Rectal smooth muscle tissue (tissue), 1 donor: Measurements from ENCODE around the gene TNIK.
"Not testable (repeated sequence)": the region's sequence is repeated elsewhere in the genome, so short reads cannot be mapped to it uniquely, and the experiment has no call there.

Experiments used
- H3K27ac ChIP-seq: one replicate; pipeline ENCODE4 v1.7.0; 2013; ENCODE audit warnings: low read depth, low read length, inconsistent platforms
- H3K27me3 ChIP-seq: one replicate; pipeline ENCODE4 v1.7.0; 2013; ENCODE audit warnings: low read length; ENCODE audit not compliant: control insufficient read depth, insufficient read depth
- H3K36me3 ChIP-seq: one replicate; pipeline ENCODE4 v1.7.0; 2013; ENCODE audit warnings: low read length; ENCODE audit not compliant: control insufficient read depth, insufficient read depth
- H3K4me1 ChIP-seq: one replicate; pipeline ENCODE4 v1.7.0; 2013; ENCODE audit warnings: low read length; ENCODE audit not compliant: control insufficient read depth, insufficient read depth
- H3K4me3 ChIP-seq: one replicate; pipeline ENCODE4 v1.7.0; 2013; ENCODE audit warnings: low read length
- H3K9ac ChIP-seq: one replicate; pipeline ENCODE4 v1.7.0; 2013; ENCODE audit warnings: low read length

Gene TNIK

DNA sequence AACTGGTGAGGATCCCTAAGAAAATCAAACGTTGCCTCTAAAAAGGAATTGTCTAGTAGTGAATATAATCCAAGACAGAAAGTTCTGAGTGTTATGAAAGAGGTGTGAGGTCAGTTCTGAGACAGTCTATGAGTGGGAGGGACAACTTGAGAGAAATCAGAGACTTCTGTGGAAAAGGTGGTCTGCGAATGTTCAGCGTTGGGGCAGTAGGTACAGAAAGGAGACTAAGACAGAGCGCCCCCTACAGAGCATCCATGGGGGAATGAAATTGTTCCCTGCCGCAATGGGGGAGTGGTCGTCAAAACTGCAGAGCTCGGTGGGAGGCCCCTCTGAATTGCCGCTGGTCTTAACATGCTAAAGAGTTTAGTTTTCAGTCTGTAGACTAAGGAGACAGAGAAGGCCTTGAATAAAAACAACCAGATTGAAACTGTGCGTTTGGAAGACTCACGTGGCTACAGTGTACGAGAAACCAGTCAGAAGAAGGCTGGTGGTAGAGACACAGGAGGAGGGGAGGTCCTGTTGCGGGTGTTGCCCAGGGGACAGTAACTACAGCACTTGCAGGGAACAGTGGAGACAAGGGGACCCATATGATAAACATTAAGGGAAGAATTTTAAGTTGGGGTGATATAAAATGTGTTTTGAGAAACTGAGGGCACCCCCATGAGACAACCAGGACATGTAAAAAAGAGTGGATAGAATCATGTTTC, 6.9 kb downstream of the TNIK start:
- Histone ChIP-seq H3K4me1 (no peaks in the 10 kb centered on the region), H3K36me3 (no peaks in the 10 kb centered on the region), H3K27ac (no peak overlapping the region), H3K27me3 (no peaks in the 10 kb centered on the region), H3K9ac (no peak overlapping the region), H3K4me3 (no peak overlapping the region)

GRCh38 chr3:171452328-171452727, 7.9 kb downstream of the TNIK start:
- Histone ChIP-seq H3K9ac (no peak overlapping the region), H3K27me3 (no peaks in the 10 kb centered on the region), H3K36me3 (no peaks in the 10 kb centered on the region), H3K4me3 (no peak overlapping the region), H3K4me1 (no peaks in the 10 kb centered on the region), H3K27ac (no peak overlapping the region)

DNA sequence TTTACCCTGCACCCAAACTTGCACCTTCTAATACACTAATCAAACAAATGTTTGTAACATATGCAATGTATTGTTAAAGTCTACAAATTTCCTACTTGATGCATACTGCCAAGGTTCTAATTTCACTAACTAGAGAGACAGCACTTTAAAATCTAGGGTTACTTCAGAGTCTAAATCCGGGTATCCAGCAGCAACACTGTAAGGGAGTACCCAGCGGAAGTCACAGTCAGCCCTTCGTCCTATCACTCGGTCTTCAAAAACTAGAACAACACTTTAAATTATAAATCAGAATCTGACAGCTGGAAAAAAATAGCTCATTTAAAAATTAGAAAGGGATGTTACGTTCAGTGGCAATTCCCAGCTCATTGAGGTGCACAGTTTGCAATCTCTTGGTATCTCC, 8.3 kb downstream of the TNIK start:
- no peak overlapping the region for H3K4me3 ChIP-seq
- H3K9ac ChIP-seq, result no peak overlapping the region
- H3K27me3 ChIP-seq, result no peaks in the 10 kb centered on the region
- no peaks in the 10 kb centered on the region for H3K36me3 ChIP-seq
- no peak overlapping the region for H3K27ac ChIP-seq
- H3K4me1 ChIP-seq, result no peaks in the 10 kb centered on the region

DNA sequence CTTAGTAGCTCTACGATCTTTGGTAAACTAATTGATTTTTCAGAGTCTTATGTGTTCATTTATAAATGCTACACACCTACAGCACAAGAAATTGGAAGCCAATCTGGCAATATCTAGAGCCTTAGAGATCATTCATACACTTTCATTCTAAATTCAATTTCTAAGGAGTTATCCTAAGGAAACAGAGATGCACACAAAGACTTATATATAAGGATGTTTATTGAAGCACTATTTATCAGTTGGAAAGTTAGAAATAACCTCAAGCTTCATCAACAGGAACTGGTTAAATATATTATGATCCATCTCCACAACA, 12.7 kb downstream of the TNIK start:
- not testable (repeated sequence) for H3K27me3 ChIP-seq, H3K36me3 ChIP-seq, H3K27ac ChIP-seq, H3K4me3 ChIP-seq, H3K4me1 ChIP-seq, H3K9ac ChIP-seq

DNA sequence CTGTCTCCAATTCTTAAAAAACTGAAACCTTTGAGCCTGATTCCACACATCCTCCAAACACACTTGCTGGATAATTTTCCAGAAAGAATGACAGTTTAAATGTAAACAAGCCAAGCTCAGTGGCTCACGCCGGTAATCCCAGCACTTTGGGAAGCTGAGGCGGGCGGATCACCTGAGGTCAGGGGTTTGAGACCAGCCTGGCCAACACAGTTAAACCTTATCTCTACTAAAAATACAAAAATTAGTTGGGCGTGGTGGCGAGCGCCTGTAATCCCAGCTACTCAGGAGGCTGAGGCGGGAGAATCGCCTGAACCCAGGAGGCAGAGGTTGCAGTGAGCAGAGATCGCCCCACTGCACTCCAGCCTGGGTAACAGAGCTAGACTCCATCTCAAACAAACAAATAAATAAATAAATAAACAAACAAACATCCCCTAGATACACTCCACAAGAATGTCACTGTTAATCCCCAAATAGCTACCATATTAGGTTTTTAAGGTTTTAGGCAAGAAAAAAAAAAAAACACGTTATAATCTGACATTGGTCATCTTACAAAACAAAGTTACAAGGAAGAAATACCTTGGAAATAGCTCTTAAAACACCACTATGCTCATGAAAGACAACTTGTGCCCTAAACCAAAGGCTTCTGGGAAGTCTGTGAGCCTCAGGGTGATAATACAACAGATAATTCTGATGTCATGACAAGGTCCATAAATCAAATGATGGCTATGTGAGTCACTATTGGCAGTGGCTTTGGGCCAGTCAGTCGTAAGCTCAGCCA, 13.2 kb downstream of the TNIK start:
- no peaks in the 10 kb centered on the region for H3K4me1 ChIP-seq
- H3K4me3 ChIP-seq, result no peak overlapping the region
- no peak overlapping the region for H3K27ac ChIP-seq
- H3K36me3 ChIP-seq, result no peaks in the 10 kb centered on the region
- H3K9ac ChIP-seq, result no peak overlapping the region
- no peaks in the 10 kb centered on the region for H3K27me3 ChIP-seq

DNA sequence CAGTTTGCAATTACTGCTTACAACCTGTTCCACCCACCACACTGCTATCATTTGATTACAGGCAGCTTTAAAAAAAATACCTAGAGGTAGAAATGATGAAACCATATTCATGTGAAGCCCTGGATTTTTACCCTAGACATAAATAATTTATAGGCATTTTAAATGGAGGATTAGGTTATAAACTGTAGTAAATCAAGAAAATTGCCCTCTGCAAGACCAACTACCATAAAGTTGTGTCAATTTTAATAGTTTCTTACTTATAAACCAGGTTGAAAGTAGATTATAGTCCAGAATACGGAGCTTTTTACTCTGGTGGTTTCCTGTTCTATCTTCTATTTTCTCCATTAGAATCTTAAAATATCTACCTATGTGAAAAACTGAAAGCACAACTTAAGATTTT, 13.9 kb downstream of the TNIK start:
- no peak overlapping the region for H3K27ac ChIP-seq
- no peak overlapping the region for H3K4me3 ChIP-seq
- no peaks in the 10 kb centered on the region for H3K27me3 ChIP-seq
- H3K4me1 ChIP-seq, result no peaks in the 10 kb centered on the region
- H3K9ac ChIP-seq, result no peak overlapping the region
- no peaks in the 10 kb centered on the region for H3K36me3 ChIP-seq

DNA sequence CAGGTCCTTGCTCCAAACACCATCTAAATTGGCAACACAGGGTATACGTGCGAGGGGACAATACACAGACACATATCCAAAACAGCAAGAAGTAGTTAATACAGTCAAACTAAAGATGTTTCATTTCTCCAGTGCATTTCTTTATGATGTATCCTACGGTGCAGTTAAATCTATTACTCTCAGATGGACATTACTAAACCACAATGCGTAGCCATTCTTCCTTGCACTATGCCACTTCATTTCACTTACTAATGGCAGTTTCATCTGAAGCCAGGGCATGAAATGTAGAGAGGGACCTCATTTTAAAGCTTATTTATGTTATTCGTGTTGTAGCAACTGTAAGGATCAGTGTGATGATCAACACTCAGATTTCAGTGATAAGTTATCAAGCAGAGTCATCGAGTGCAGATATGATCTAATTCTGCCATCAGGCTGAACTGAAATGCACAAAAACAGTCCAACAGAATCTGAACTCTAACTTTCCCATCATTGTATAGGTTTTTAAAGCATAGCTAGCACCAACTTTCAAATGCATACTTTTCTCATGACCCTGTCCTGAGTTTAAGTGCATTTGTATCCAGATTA, 14.5 kb downstream of the TNIK start:
- no peaks in the 10 kb centered on the region for H3K36me3 ChIP-seq
- H3K27ac ChIP-seq, result no peak overlapping the region
- no peak overlapping the region for H3K4me3 ChIP-seq
- H3K27me3 ChIP-seq, result no peaks in the 10 kb centered on the region
- no peak overlapping the region for H3K9ac ChIP-seq
- no peaks in the 10 kb centered on the region for H3K4me1 ChIP-seq

GRCh38 chr3:171444001-171444690, 16.1 kb downstream of the TNIK start:
- no peaks in the 10 kb centered on the region for H3K27me3 ChIP-seq
- H3K36me3 ChIP-seq, result no peaks in the 10 kb centered on the region
- no peak overlapping the region for H3K9ac ChIP-seq
- H3K27ac ChIP-seq, result no peak overlapping the region
- no peaks in the 10 kb centered on the region for H3K4me1 ChIP-seq
- no peak overlapping the region for H3K4me3 ChIP-seq

GRCh38 chr3:171443211-171443957, 16.8 kb downstream of the TNIK start:
- Histone ChIP-seq H3K36me3 (no peaks in the 10 kb centered on the region), H3K9ac (no peak overlapping the region), H3K4me3 (no peak overlapping the region), H3K27me3 (no peaks in the 10 kb centered on the region), H3K27ac (no peak overlapping the region), H3K4me1 (no peaks in the 10 kb centered on the region)

DNA sequence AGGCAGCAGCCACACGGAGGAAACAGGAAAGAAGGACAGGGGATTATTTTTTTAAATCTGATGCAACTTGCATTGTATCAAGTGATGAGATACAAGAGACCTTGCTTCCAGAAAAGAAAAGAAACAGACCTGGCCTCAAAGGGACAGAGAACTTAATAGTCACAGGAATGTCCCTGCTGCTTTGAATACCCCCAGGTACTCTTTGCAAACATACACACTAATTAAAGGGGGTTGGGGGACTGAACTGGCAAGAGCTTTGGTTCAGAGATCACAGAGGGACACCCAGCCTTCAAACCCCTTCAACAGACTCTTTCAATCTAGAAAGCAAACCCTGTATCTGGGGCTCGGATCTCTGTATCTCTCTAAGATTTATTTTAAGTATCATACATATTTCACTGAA, 18.0 kb downstream of the TNIK start:
- Histone ChIP-seq H3K9ac (no peak overlapping the region), H3K27ac (no peak overlapping the region), H3K27me3 (no peaks in the 10 kb centered on the region), H3K4me1 (no peaks in the 10 kb centered on the region), H3K4me3 (no peak overlapping the region), H3K36me3 (no peaks in the 10 kb centered on the region)

- Histone ChIP-seq H3K4me1 (peaks cover 4% of the 10 kb centered on the region), H3K27ac (no peak overlapping the region), H3K27me3 (no peaks in the 10 kb centered on the region)
Measured at GRCh38 chr3:171441381-171441780, 18.8 kb downstream of the TNIK start.

GRCh38 chr3:171439996-171440395, 20.2 kb downstream of the TNIK start:
- no peak overlapping the region for H3K4me3 ChIP-seq
- no peaks in the 10 kb centered on the region for H3K27me3 ChIP-seq
- peaks cover 4% of the 10 kb centered on the region for H3K4me1 ChIP-seq
- H3K27ac ChIP-seq, result no peak overlapping the region
- no peak overlapping the region for H3K9ac ChIP-seq
- H3K36me3 ChIP-seq, result no peaks in the 10 kb centered on the region

More at GRCh38 chr3:171441381-171441780, 18.8 kb downstream of the TNIK start:
- no peak overlapping the region for H3K4me3 ChIP-seq
- no peak overlapping the region for H3K9ac ChIP-seq
- no peaks in the 10 kb centered on the region for H3K36me3 ChIP-seq
